ENCODE measurements around the gene ADCYAP1.

The ADCYAP1 gene

GRCh38 chr18:959854-960253 lies 55.2 kb downstream of the ADCYAP1 start:
- DNase-seq (ENCODE audit: low read depth in 2 of 2), result no peak

Data from activated CD8-positive, alpha-beta memory T cell treated with anti-CD3 and anti-CD28 coated beads for 4 hours (primary cell).